GM18873 (cell line): ENCODE results near the gene FLG2.

Source experiments
- ATAC-seq: cut with Tn5 transposase; IDR thresholded peaks from one replicate; pipeline ENCODE4 v1.9.1; 2021; ENCODE audit warnings: mild to moderate bottlenecking, moderate library complexity, moderate number of reproducible peaks; ENCODE audit not compliant: unreplicated experiment, low FRiP score

Gene FLG2

DNA sequence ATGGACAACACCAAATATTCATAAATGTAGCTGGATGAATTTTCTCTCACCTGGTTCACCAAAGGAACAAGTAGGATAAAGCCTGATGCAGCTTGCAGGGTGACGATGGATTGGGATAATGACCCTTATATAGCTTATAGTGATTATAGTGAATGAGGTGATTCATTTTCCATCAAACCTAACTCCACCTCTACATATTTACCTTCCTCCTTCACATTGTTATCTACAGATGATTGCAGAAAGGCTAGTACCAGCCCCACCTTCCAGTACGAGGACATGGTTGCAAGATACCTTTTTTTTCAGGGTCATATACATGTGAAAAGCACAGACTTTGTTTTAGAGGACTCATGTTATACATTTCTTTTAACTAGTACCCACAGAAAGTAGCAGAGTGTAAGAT, at the start of gene FLG2:
Gene FLG2 (minus strand): TSS at position 101 of the 400 bp plus-strand sequence. CDS start 1,122 bp downstream, outside the sequence.
- ATAC-seq, result no peak

DNA sequence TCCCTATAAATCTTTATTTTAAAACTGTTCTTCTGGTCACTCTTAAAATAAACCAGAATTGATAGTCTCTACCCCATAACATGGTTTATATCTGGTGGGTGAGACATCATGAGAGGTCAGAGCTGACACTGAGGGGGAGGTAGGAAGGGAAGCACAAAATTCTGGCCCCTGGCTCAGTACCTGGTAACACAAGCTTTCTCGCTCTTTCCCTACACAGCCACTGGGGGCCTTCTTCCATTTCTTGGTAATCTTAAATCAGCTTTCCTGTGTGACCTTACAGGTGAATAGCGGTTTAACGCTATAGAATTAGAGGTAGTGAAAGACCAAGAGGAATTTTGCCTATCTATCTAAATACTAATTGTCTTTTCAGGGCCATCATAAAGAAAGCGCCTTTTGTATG, 48.9 kb upstream of the FLG2 start:
- ATAC-seq, result no peak

- ATAC-seq, result no peak
Measured at GRCh38 chr1:152398812-152399698, 39.2 kb upstream of the FLG2 start.

DNA sequence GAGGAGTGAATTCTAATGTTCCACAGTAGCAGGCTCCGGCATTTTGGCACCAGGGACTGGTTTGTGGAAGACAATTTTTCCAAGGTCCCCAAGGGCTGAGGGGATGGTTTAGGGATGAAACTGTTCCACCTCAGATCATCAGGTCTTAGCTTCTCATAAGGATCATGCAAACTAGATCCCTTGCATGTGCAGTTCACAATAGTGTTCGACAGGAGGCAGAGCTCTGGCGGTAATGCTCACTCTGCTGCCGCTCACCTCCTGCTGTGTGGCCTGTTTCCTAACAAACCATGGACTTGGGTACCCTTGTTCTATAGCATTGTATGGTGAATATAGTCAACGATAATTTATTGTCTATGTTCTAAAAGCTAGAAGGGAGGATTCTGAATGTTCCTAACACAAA, 37.7 kb upstream of the FLG2 start:
- ATAC-seq, result no peak

DNA sequence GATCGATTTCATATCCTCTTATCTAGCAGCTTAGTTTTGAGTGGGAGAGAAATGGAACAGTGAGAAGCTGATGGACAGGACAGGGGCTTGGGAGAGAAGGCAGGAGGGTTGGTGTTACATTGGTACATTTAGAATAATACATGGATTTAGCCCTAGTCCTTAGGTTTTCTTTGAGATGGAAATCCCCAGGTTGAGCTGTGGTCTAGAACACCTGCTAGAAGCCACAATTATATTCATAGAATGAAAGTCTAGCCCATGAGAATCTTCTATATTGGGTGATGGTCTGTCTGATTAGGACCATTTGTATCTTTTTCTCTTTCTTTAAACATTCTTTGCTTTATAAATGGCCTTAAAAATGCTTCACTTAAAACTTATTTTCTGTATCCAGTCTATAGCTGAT, 34.3 kb upstream of the FLG2 start:
- ATAC-seq, result no peak

GRCh38 chr1:152392909-152393308, 33.1 kb upstream of the FLG2 start:
- no peak for ATAC-seq

GRCh38 chr1:152388889-152389288, 29.1 kb upstream of the FLG2 start:
- ATAC-seq, result no peak

- ATAC-seq, result no peak
Measured at GRCh38 chr1:152386940-152387339, 27.1 kb upstream of the FLG2 start.

- no peak for ATAC-seq
Measured at GRCh38 chr1:152380932-152381331, 21.1 kb upstream of the FLG2 start.

GRCh38 chr1:152374451-152374850, 14.6 kb upstream of the FLG2 start:
- no peak for ATAC-seq

GRCh38 chr1:152372672-152373071, 12.9 kb upstream of the FLG2 start:
- ATAC-seq, result no peak

DNA sequence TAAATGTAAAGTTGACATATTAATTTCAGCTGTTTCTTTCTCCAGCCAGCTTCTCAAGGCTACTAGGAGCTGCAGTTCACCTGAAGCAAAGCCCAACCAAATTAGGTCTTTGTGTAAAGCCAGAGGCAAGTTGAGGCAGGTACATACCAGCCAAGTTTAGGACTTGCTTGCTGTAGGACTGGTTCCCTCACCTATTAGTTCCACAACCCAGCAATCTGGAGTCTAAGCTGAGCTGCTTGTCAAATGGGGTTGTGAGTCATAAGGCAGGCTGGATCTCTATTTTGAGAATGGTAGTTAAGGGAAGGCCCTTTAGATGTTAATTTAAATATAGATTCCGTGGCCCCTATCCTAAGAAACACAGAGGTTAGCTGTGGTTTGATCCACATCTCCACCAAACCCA, 7.6 kb upstream of the FLG2 start:
- no peak for ATAC-seq

GRCh38 chr1:152356736-152357135, 3.1 kb downstream of the FLG2 start:
- no peak for ATAC-seq

DNA sequence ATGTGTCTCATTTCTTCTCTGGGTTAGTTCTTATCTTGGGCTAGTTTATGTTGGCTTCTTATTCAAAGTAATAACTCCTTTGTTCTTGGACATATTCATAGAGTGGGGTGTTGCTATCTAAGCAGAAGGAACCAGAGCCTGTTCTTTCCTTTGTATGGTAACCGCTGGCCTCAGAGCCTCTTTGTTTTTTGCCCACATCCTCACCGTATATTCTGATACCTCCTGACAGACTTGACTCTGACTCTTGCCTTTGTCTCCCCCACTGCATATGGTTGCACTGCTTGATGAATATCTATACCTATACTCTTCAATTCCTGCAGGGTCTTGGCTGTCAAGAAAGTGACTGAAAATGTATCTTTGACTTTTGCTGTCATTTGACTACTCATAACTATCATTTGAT, 10.2 kb downstream of the FLG2 start:
- ATAC-seq, result no peak

- no peak for ATAC-seq
Measured at GRCh38 chr1:152348447-152348846, 11.4 kb downstream of the FLG2 start.

- ATAC-seq, result no peak
Measured at GRCh38 chr1:152347116-152347728, 12.6 kb downstream of the FLG2 start.

DNA sequence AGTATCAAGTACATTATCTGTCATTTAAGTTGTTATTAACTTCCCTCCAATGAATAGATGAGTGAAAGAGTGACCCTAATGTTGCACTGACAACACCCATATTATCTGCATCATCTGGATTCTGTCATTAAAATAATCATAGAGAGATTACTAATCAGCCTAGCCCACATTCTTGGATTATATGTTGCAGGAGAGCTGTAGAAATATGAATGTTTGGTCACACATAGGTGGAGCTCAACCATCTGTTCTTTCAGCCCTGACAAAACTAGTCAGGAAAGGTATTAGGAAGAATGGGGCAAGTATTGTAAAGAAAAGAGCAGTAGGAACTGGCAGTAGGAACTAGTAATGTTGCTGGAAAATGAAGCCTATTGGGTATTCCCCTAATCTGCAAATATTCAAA, 15.4 kb downstream of the FLG2 start:
- ATAC-seq, result no peak

DNA sequence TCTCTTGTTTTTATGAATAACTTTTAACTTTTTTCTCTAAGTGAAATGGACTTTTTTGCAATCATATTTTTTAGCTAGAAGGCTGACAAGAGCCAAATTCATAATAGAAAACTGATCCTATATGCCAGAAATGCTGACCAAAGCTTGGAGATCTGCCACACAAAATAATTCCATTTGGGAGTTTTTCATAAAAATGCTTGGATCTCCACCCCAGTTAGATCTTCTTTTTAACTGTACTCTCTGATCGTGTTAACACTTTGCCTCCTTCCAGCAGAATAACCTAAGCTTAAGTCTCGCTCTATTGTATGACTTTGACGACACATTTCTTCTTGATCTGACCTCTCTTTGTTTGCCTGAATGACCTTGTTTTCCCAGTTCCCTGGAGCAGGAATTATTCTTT, 16.8 kb downstream of the FLG2 start:
- ATAC-seq, result no peak

- no peak for ATAC-seq
Measured at GRCh38 chr1:152335399-152335798, 24.4 kb downstream of the FLG2 start.

DNA sequence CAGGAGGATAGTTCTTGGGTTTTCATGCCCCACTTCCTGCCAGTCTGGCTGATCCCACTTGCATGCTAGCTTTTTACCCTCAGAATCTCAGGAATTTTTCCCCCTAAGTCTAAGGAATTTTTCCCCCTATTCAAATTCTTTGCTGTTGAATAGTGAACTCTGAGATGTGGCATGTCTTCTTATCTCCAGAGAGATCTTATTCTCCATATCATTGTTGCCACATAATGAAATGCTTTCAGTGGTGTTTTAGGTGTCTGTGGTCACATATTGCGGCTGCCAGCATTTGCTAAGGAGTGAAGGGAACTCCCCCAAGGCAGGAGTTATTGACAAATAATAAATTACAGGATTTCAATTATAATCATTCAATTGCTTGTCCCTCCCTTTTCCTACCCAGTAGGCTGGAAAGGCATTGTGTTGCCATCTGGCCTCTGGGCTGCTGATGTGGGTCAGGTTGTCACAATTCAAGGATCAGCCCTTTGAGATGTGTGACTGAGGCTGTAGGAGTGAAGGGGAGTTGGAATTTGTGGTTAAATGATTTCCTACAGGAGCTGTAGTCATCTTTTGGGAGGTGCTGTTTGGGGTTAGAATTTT, 30.9 kb downstream of the FLG2 start:
- no peak for ATAC-seq

DNA sequence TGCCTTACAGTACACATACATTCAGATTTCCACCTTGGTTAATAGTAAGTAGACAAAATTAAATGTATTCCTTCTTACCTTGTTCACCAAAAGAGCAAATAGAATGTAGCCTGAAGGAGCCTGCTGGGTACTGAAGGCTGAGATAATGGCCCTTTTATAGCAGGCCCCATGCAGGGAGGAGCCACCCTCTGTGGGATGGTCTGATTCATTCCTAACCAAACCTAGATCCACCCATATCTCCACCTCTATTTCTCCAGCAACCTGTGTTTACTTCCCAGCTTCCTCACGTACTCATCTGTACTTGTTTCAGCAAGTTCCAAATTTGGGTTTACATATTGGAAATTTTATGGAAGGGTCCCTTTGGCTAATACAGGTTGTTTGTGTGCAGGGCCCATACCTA, 34.7 kb downstream of the FLG2 start, which contains the start of gene FLG:
Gene FLG (minus strand): TSS at position 129 of the 400 bp plus-strand sequence. CDS start 9,783 bp downstream, outside the sequence.
- ATAC-seq, result no peak
